Cerebellar cortex (tissue), 1 donor: ENCODE measurements around the gene MTR.
A peak's percentile ranks its signal among the peaks of the same experiment; 100 is the strongest.

Source experiments
- DNase-seq: peaks from one replicate; pipeline ENCODE4 v3.0.0-alpha.2; 2015; ENCODE audit warnings: low spot score

MTR gene

GRCh38 chr1:236864211-236864610 lies 69.1 kb downstream of the MTR start:
- no peak for DNase-seq

- no peak for DNase-seq
Measured at GRCh38 chr1:236864996-236865817, 70.1 kb downstream of the MTR start.

- DNase-seq = no peak
Measured at GRCh38 chr1:236865818-236866155, 70.7 kb downstream of the MTR start.

DNA sequence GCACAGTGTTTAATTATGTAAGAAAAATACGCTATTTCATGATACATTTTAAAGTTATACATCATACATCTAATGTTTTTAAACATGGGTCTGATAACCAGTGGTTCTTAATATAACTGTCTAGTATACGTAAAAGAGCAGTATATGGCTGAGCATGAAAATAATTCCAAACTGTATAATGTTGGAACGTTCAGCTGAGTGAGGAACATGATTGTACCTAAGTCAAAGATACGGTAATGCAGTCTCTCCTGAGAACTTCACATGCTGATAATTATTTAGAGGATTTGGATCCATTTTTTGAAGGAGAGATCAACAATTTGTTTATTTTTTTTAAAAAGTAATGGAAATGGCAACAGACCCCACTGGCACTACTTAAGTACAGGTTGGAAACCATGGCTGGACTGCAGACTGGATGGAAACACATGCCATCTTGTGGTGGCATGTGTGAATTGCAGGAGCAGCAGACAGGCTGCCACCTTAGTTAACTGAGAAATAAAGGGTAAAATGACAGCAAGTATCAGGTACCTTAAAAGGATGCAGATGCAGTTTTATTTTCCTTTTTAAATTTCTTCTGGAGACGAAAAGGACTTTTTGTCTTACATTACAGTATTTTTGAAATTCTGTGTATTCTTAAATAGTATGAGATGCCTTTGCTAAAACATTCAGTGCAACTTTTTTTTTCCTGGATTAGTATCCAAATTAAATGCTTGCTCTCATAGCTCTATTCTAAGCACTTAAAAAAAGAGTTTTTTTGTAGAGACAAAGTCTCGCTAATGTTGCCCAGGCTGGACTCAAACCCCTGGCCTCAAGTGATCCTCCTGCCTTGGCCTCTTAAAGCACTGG lies 73.8 kb downstream of the MTR start:
- peak; percentile 34 for DNase-seq

DNA sequence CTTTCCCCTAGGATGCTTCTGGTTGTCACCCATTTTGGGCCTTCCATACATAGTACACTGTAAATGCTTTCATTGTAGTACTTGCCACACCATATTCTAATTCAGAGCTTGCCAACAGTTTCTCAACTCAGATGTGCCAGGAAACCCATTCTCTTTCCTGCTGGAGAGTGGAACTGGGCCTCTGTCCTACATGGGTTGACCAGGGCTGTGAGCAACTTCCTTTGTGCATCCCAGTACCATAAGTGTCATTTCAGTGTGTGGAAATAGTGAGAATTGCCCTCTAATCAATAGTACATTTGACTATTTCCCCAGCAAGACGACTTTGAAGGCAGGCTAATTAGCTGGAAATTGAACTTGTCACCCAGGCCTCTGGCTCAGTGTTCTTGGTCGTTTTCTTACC lies 74.8 kb downstream of the MTR start:
- no peak for DNase-seq

GRCh38 chr1:236870721-236871120 lies 75.6 kb downstream of the MTR start:
- no peak for DNase-seq

GRCh38 chr1:236872075-236872666 lies 77.1 kb downstream of the MTR start:
- no peak for DNase-seq

DNA sequence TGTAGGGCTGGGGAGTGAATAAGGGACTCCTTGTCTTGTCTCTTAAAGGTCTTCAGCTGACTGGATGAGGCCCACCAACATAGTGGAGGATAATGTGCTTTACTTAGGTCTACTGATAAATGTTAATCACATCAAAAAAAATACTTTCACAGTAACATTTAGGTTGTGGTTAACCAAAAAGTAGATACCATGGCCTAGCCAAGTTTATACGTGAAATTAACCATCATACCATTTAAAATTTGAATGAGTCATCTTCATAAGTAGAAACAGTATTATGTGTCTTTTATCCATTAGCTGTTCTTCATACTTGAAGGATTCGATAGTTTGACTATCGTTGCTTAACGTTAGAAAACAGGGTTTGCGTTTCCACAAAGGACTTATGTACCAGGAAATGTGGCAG lies 80.9 kb downstream of the MTR start:
- DNase-seq = no peak

DNA sequence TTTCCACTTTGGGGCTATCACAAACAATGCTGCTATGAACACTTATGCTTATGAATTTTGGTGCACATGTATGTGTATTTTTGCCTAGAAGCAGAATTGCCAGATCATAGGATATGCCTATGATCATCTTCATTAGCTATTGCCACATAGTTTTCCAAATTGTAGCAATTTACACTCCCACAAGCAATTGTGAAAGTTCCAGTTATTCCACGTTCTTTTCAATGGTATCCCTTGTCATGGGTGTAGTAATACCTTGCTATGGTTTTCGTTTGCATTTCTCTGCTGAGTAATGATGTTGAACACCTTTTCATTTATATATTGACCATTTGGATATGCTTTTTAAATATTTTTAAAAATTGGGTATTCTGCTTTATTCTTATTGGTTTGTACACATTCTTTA lies 82.6 kb downstream of the MTR start:
- no peak for DNase-seq

GRCh38 chr1:236880209-236880608 lies 85.1 kb downstream of the MTR start:
- no peak for DNase-seq

DNA sequence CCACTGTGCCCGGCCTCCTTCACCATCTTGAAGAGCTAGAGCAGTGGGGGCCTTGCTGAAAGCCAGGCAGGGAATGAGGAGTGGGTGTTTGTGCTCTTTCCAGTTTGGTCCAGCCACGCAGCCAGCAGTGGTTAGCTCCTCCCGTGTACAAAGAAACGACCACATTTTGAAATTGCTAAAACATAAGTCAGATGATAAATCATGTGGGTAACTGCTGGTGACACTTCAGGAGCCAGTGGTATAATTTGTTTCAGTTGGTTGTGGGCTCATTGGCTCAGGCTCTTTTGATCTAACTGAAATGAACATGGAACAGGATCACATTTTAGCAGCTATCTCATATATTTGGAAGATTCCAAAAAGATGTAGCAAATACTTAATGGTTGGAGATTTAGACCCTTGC lies 87.6 kb downstream of the MTR start:
- DNase-seq = no peak

GRCh38 chr1:236886199-236886598 lies 91.1 kb downstream of the MTR start:
- DNase-seq = no peak

GRCh38 chr1:236887081-236887480 lies 92.0 kb downstream of the MTR start:
- DNase-seq = no peak

DNA sequence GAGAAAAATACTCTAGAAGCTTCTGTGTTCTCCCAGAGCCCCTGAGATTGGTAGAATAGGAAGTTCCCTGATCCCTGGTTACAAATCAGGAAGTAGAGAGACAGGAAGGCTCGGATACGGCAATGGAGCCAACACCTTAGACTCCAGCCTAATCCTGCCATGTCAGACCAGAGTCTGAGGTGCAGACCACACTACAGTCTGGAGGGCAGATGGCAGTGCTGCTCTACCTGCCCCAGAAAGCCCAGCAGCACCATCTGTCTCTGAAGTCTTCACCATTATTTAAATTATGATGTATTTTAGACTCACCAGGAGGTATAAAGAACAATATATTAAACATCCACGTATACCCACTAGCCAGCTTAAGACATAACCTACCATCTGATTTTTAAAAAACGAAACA lies 93.0 kb downstream of the MTR start:
- DNase-seq = peak; percentile 76

DNA sequence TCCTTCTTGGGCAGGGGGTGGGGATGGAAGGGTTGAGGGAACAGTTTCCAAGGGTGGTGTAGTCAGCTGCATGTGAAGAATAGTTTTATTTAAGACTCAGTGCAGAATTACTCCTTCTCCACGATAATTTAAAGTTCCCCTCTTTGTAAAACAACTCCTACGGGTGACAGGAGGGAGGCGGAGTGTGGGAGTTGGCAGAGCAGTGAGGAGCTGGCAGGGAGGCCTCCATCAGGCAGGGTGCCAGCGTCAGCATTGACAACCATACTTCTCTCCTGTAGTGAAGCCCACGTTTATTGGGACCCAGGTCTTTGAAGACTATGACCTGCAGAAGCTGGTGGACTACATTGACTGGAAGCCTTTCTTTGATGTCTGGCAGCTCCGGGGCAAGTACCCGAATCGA lies 93.8 kb downstream of the MTR start:
- peak; percentile 69 for DNase-seq

DNA sequence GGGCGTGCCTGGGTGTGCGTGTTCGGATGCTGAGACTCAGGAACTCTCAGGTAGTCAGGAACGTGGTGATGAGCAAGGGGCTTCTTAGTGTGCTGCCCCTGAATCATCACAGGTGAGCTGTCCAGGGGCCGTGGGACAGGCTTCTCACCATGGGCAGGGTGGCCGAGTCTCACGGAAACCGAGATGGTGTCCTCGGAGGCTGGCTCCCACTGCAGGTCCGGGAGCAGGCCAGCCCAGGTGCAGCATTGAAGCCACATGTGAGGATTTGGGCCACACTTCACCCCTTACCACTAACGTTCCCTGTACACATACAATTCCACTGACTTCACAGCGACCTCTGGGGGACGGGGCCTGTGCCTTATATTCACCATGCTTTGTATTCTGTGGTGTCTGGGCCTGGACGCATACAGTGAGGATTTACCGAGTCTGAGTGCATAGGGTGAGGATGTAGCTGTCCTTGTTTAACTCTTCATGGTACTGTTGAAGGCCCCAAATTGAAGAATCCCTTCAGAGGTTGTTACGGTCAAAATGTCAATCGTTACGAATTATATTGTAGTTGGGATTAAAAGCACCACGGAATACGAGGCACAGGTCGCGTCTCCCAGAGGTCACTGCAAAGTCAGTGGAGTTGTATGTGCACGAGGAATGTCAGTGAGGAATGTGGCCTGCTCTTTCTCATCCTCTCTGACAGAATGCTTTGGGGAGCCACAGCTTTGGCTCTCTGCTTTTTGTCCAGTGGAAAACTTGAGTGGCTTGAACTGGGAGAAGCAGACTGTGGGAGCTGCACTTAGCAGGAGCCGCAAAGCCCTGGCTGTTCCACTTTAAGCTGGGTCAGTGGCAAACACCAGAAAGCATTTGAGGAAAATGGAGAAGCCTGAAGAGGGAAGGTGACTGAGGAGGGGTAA lies 95.3 kb downstream of the MTR start:
- no peak for DNase-seq

DNA sequence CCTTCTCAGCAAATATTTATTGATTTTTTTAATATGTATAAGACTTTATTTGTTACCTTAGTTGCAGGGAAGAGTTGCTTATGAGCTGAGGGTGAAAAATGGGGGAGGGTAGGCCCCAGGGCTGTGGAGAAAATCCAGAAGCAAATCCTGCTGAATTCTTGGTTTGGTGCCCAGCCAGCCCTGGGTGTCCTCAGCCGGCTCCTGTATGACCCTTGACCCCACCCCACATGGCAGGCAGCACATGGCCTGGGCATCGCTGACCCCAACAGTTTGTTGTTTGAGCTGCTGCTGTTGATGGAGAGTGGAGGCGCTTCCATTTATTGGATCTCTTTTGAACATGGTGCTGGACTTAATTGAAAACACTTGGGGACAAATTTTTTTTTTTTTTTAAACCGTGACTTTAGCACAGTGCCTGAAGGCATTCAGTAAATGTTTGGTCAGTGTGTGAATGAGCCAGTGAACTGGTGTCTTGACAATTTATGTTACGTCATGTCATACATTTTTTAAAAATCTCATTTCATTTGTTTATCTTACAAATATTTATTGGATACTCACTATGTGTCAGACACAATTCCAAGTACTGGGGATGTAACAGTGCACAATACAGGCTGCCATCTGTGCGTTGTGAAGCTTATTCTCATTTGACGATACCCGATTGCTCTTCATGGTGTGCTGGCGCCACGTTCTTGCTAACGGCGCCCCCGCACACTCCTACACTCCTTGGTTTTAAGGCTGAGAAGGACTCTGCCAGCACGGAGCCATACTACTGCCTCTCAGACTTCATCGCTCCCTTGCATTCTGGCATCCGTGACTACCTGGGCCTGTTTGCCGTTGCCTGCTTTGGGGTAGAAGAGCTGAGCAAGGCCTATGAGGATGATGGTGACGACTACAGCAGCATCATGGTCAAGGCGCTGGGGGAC lies 98.8 kb downstream of the MTR start:
- DNase-seq = no peak

GRCh38 chr1:236895665-236896387 lies 100.7 kb downstream of the MTR start:
- DNase-seq = no peak

GRCh38 chr1:236896716-236897115 lies 101.6 kb downstream of the MTR start:
- no peak for DNase-seq
